Measurements from ENCODE around the gene NIBAN1.

NIBAN1 gene

GRCh38 chr1:184947497-184948256 lies 26.6 kb downstream of the NIBAN1 start:
- H3K4me3 ChIP-seq (ENCODE audit: low read depth, low read length): no peak overlapping the region
- DNase-seq (ENCODE audit: low read depth): no peak

GRCh38 chr1:184945678-184946412 lies 28.5 kb downstream of the NIBAN1 start:
- H3K4me3 ChIP-seq (ENCODE audit: low read depth, low read length): no peak overlapping the region
- peak; percentile 54 for DNase-seq (ENCODE audit: low read depth)

- peak; percentile 15 for DNase-seq (ENCODE audit: low read depth)
- no peak overlapping the region for H3K4me3 ChIP-seq (ENCODE audit: low read depth, low read length)
Observed at GRCh38 chr1:184945029-184945428, 29.3 kb downstream of the NIBAN1 start.

GRCh38 chr1:184943998-184944397 lies 30.3 kb downstream of the NIBAN1 start:
- DNase-seq (ENCODE audit: low read depth): no peak
- H3K4me3 ChIP-seq (ENCODE audit: low read depth, low read length): no peak overlapping the region

- no peak overlapping the region for H3K4me3 ChIP-seq (ENCODE audit: low read depth, low read length)
- DNase-seq (ENCODE audit: low read depth): no peak
Observed at GRCh38 chr1:184941735-184942134, 32.6 kb downstream of the NIBAN1 start.

GRCh38 chr1:184941410-184941733 lies 32.9 kb downstream of the NIBAN1 start:
- no peak for DNase-seq (ENCODE audit: low read depth)
- H3K4me3 ChIP-seq (ENCODE audit: low read depth, low read length): no peak overlapping the region

GRCh38 chr1:184940694-184941409 lies 33.5 kb downstream of the NIBAN1 start:
- no peak for DNase-seq (ENCODE audit: low read depth)

GRCh38 chr1:184940226-184940625 lies 34.1 kb downstream of the NIBAN1 start:
- no peak overlapping the region for H3K4me3 ChIP-seq (ENCODE audit: low read depth, low read length)
- no peak for DNase-seq (ENCODE audit: low read depth)

More at GRCh38 chr1:184940694-184941409, 33.5 kb downstream of the NIBAN1 start:
- no peak overlapping the region for H3K4me3 ChIP-seq (ENCODE audit: low read depth, low read length)

- H3K4me3 ChIP-seq (ENCODE audit: low read depth, low read length): no peak overlapping the region
- DNase-seq (ENCODE audit: low read depth): no peak
Observed at GRCh38 chr1:184937729-184938128, 36.6 kb downstream of the NIBAN1 start.

GRCh38 chr1:184935920-184936798 lies 38.1 kb downstream of the NIBAN1 start:
- H3K4me3 ChIP-seq (ENCODE audit: low read depth, low read length): no peak overlapping the region
- no peak for DNase-seq (ENCODE audit: low read depth)

- no peak overlapping the region for H3K4me3 ChIP-seq (ENCODE audit: low read depth, low read length)
- no peak for DNase-seq (ENCODE audit: low read depth)
Observed at GRCh38 chr1:184933944-184934343, 40.4 kb downstream of the NIBAN1 start.

GRCh38 chr1:184932319-184932718 lies 42.0 kb downstream of the NIBAN1 start:
- no peak for DNase-seq (ENCODE audit: low read depth)
- H3K4me3 ChIP-seq (ENCODE audit: low read depth, low read length): no peak overlapping the region

- DNase-seq (ENCODE audit: low read depth): no peak
- no peak overlapping the region for H3K4me3 ChIP-seq (ENCODE audit: low read depth, low read length)
Observed at GRCh38 chr1:184931566-184931965, 42.7 kb downstream of the NIBAN1 start.

GRCh38 chr1:184930645-184931044 lies 43.7 kb downstream of the NIBAN1 start:
- DNase-seq (ENCODE audit: low read depth): no peak
- H3K4me3 ChIP-seq (ENCODE audit: low read depth, low read length): no peak overlapping the region

- no peak for DNase-seq (ENCODE audit: low read depth)
- H3K4me3 ChIP-seq (ENCODE audit: low read depth, low read length): no peak overlapping the region
Observed at GRCh38 chr1:184930232-184930631, 44.1 kb downstream of the NIBAN1 start.

- DNase-seq (ENCODE audit: low read depth): no peak
- H3K4me3 ChIP-seq (ENCODE audit: low read depth, low read length): no peak overlapping the region
Observed at GRCh38 chr1:184929711-184930202, 44.6 kb downstream of the NIBAN1 start.

GRCh38 chr1:184928394-184928793 lies 45.9 kb downstream of the NIBAN1 start:
- DNase-seq (ENCODE audit: low read depth): no peak
- no peak overlapping the region for H3K4me3 ChIP-seq (ENCODE audit: low read depth, low read length)

Data from skeletal muscle cell (primary cell).